Left renal pelvis (tissue), 4 donors: Measurements from ENCODE around the gene METTL8. TPM values are rescaled to one million over a fixed set of nuclear protein-coding genes. Genes with fewer than 3 reads are reported as not detected.
"Not testable (repeated sequence)": the region's sequence is repeated elsewhere in the genome, so short reads cannot be mapped to it uniquely, and the experiment has no call there.

Source experiments
- DNase-seq, 4 donors: peaks; one replicate each; pipeline ENCODE4 v3.0.0-alpha.2; 2013; ENCODE audit warnings: low read depth in 4 of 4, low spot score in 3 of 4
- polyA plus RNA-seq, 4 donors: library from polyadenylated mRNA; unstranded; fragments of 120-200 nt; gene quantifications; one replicate each; pipeline ENCODE4 v1.2.1, GENCODE V29; 2013; ENCODE audit not compliant: insufficient read length in 4 of 4

Gene METTL8
- polyA plus RNA-seq, 4 donors: 14.6 to 17.8 (median 16.2) TPM

DNA sequence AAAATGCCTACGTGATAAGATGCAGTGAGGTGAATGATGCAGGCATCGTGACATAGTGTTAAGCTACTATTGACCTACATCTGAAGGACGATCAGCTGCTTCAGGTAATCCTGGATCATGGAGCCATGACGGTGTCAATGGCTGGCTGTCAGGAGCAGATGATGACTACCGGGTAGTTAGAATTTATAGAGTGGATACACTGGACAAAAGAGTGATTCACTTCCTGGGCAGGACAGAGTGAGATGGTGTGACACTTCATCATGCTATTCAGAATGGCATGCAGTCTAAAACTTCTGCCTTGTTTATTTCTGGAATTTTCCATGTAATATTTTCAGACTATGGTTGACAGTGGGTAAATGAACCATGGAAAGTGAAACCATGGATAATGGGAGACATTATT is 29.5 kb downstream of the METTL8 start:
- no peak for DNase-seq

DNA sequence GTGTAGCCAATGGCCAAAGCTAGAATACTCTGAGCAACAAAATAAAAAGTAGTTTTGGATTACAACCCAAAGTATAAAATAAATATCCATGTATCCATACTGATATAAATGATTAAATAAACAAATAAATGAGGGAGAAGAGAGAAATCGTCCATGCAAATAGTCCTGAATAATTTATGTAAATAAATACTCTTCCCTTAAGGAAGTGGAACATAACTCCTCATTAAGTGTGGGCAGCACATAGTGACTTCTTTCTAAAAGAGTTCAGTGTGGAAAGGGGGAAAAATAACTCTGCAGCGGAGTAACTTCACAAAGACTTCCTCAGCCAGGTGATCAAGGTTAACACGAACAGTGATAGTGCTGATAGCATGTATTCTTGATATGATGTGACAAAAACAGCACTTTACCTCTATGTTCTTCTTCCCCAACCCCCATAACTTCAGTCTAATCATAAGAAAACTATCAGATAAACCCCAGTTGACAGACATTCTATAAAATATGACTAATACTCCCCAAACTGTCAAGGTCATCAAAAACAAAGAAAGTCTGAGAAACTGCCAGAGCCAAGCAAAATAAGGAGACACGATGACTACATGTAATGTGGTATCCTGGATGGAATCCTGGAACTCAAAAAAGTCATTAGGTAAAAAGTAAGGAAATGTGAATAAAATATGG is 30.7 kb downstream of the METTL8 start:
- DNase-seq: no peak

DNA sequence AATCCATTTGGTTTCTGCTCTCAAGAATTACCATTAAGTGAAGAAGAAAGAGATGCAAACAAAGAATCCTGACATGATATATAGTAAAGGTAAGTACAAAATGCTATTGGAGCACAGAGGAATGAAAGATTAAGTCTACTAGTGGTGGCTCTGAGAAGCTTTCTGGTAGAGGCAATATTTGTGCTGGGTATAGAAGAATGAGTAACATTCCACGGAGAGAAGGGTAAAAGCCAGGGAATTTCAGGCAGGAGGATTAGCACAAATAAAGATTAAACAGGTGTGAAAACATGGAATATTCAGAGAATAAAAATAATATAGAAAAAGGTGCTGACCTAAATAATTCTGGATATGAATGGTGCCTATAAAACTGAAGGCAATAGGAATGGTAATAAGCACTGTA is 31.8 kb downstream of the METTL8 start:
- DNase-seq: no peak

DNA sequence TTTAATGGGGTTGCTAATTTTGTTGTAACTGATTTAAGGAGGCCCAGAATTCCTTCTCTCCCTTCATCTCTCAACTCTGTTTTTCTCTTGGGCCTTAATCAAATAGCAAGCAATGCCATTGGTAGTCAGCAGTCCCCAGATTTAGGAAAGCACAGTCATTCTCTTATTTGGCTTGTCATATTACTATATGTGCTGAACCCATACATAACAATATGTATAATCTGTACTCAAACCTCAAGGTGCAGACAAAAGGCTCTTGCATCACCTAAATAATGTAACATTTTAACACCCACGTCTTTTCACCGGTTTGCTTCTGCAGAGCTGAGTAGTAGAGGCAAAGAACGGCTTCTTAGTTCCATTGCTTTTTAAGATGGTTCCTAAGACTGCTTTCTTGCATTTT is 33.4 kb downstream of the METTL8 start:
- DNase-seq: no peak

DNA sequence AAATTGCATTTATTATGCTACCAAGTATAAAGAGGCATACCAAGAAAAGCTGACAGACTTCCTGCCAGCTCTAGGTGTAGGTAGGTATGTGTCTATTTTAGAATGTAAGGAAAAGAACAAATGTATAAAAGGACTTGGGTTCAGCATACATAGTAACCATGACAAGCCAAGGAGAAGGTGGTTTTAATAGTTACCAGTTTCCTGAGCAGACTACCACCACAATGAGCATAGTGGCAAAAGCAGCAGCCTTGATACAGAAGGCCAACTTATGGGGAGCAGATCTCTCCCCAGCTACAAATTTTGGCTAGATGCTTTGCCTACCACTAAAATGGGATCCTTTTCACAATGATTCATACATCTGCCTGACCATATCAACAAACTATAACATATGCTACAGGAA is 34.5 kb downstream of the METTL8 start:
- DNase-seq: no peak

DNA sequence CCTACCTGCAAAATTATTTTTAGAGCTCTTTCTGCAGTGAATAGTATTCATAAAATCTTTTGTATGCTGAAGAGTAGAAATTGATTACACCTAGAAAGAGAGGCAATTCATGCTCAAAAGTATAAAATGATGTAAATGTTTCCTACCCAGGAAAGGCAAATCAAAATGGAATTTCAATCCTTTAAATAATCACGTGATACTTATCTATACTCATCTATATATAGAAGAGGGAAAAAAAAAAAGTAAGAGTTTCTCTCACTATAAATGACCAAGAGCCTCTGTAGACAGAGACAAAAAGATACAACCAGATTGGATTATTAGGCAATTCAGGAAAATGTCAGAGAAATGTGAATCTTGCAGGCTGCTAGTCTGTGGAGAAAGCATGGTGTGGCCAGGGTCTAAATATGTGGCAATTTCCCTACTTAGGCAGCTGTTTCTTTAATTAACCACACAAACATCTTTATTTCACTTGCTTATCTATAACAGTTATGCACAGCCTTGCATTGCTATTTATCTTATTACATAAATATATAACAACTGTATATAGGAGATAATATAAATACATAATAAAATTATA is 39.5 kb downstream of the METTL8 start:
- no peak for DNase-seq

DNA sequence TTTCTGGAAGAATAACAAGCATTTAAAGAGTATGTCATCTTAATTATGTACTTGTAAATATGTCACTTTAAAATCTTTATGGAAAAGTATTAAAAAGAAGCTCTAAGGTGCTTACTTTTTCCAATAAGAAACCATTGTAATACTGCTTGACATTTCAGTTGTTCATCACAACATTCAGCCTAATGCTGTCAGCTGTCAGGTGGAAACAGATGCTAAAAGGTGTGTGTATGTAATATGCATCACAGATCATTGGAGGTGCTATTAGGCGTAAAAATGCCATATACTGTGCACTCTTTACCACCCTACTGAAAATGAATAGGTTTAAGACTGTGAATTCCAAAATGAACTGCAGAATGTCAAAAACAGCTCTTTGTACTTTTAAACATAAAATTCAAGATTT is 40.3 kb downstream of the METTL8 start:
- no peak for DNase-seq

DNA sequence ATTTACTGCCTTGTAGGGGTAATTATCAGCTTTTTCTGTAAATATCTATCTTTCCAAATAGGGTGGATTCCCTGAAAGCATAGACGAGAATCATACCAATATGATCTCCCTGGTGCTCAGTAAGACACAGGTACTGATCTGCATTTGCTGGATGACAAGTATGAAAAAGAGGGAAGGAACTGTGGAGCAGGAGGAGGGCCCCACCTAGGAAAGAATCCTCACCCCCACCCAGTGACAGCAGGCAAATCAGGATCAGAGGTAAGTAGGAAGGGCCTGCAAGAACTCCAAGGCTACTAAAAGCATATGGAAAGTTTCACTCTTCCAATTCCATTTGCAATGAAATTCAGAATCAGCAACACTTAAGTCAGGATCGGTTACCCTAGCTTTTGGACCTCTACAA is 42.3 kb downstream of the METTL8 start:
- no peak for DNase-seq

DNA sequence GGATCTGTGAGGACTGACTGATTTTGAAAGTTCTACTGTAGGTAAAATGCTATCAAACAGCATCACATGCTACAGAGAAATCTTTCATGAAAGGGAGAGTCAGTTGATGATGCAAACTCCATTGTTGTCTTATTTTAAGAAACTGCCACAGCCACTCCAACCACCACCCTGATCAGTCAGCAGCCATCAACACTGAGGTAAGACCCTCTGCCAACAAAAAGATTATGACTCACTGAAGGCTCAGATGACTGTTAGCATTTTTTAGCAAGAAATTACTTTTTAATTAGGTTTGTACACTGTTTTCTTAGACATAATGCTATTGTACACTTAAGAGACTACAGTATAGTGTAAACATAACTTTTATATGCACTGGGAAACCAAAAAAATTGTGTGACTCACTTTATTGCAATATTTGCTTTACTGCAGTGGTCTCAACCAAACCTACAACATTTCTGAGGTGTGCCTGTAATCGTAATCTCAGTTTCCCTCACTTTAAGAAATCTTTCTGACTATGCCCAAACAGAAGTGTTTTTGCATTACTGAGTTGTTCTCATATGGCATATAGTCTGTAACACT is 42.8 kb downstream of the METTL8 start:
- no peak for DNase-seq

DNA sequence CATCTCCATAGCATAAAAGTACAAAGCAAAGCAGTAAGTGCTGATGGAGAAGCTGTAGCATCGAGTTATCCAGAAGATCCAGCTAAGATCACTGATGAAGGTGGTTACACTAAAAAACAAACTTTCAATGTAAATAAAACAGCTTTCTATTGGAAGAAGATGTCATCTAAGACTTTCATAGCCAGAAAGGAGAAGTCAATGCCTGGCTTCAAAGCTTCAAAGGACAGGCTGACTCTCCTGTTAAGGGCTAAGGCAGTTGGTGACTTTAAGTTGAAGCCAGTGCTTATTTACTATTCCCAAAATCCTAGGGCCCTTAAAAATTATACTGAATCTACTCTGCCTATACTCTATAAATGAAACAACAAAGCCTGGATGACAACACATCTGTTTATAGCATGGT is 44.0 kb downstream of the METTL8 start:
- no peak for DNase-seq

DNA sequence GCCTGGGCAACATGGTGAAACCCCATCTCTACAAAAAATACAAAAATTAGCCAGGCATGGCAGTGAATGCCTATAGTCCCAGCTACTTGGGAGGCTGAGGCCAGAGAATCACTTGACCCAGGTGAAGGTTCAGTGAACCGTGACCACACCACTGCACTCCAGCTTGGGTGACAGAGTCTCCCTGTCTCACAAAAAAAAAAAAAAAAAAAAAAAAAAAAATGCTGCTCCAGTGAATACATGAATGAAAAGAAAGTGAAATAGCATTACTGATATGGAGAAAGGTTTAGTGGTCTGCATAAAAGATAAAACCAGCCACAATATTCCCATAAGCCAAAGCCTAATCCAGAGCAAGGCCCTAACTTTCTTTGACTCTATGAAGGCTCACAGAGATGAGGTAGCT is 44.5 kb downstream of the METTL8 start:
- DNase-seq: no peak

DNA sequence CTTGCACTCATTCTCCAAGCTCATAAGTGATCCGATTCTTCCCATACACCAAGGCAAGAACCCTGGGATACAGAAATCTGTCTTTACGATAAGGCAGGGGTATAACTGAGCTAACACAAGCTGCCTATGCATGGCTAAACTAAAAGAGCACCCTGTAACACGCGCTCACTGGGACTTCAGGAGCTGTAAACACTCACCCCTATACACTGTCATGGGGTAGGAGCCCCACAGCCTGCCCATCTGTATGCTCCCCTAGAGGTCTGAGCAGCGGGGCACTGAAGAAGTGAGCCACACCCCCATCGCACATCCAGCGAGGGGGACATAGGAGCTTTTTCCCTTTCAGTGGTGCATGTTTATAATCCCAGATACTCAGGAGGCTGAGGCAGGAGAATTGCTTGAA is 46.7 kb downstream of the METTL8 start:
- no peak for DNase-seq

DNA sequence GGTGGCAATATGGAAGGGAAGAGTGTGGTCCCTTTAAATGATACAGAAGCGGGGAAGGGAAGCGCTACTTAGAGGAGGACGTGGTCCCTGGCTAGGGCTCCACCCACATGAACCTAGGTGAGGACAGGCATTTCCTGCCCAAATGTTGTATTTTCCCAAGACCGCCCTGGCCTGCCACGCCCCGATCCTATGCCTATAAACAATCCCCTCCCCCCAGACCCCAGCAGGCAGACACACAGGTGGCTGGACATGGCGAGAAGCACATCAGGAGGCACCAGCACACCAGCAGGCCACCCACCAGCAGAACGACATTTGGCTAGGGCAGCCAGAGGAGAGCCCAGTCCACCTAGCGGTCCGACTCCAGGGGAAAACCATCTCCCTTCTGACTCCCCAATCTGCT is 47.2 kb downstream of the METTL8 start:
- DNase-seq: no peak

DNA sequence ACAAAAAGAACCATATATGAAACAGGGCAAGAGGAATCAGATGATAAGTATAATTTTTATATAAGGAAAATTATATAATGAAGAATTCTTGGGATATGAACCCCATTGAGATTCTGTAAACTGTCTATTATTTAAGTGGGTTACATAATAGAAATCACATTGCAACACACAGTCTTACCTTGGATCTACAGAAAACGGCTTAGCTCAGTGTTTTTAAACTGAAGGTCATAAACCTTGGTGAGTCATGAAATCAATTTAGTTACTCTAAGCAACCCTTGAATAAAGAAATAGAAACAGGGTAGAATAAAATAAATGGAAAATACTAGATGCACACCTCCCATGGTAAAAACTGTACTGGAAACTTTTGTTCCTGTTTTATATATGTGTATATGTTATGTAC is 50.7 kb downstream of the METTL8 start:
- DNase-seq: no peak

DNA sequence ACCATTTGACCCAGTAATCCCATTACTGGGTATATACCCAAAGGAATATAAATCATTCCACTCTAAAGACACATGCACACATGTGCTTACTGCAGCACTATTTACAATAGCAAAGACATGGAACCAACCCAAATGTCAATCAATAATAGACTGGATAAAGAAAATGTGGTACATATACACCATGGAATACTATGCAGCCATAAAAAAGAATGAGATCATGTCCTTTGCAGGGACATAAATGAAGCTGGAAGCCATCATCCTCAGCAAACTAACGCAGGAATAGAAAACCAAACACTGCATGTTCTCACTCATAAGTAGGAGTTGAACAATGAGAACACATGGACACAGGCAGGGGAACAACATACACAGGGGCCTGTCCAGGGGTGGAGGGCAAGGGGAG is 51.6 kb downstream of the METTL8 start:
- DNase-seq: not testable (repeated sequence)

DNA sequence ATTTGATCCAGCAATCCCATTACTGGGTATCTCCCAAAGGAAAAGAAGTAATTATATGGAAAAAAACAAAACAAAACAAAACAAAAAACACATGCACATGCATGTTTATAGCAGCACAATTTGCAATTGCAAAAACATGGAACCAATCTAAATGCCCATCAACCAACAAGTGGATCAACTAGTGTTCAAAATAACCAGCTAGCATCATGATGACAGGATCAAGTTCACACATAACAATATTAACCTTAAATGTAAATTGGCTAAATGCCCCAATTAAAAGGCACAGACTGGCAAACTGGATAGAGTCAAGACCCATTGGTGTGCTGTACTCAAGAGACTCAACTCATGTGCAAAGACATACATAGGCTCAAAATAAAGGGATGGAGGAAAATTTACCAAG is 55.9 kb downstream of the METTL8 start:
- not testable (repeated sequence) for DNase-seq

DNA sequence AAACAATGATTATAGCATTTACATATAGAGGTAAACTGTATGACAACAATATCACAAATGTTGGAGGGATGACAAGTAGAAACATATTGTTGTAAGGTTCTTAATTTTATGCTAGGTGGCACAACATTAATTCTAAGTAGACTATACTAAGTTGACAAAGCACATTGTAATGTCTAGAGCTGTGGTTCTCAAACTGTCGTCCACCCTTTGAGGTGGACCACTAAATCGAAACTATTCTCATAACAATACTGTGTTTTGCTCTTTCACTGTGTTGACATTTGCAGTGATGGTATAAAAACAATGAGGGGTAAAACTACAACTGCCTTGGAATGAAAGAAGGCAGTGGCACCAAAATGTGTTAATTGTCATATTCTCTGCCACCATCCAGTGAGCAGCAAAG is 66.1 kb downstream of the METTL8 start:
- DNase-seq: no peak

DNA sequence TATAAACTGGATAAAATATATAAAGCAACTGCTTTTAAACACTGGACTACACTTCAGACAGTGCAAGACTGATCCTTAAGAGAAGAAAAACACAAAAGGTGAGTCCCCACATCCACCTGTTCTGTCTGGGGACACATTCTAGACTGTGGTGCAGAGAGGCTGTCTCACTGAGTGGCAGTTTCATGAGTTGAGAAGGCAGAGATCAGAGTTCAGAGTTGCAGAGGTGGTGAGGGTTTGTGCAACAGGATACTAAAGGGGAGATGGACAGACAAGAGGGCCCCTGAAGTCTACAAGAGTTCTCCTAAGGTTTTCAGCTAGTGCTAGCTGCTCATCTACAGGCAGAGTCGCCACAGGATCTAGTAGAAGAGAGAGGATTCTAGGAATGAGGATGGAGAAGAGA is 68.0 kb downstream of the METTL8 start:
- DNase-seq: no peak

DNA sequence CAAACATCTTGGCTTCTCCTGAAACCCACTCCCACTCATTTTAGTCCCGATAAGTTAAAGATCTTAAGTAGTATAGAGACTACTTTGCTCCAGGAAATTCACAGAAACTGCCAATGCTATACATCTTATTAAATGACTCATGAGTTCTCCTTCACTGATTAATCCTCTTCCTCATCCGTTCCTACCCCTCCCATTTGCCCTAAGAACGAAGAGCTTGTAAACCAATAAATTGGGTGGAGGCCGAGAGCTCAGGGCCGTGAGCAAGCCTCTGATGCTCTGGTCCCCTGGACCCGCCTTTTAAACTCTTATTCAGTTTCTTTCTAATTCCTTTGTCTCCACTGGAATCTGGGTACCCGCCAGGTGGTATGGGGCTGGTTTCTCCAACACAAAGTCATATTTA is 68.6 kb downstream of the METTL8 start:
- no peak for DNase-seq

DNA sequence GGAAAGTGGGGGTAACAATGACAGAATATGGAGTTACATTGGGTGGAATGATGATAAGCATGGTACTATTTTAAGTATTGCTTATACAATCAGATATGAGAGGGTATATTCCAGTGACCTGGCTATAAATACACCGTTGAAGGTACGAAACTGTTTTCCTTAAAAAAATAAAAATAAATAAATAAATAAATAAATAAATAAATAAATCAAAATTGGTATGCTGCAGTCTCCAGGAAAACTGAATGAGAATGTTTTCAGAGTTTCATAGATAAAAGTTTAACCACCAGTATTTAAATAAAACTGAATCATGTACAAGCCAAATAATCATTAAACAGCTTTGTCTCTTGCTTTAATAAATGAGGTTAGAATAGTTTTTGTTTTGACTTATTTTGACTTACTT is 71.4 kb downstream of the METTL8 start:
- no peak for DNase-seq

DNA sequence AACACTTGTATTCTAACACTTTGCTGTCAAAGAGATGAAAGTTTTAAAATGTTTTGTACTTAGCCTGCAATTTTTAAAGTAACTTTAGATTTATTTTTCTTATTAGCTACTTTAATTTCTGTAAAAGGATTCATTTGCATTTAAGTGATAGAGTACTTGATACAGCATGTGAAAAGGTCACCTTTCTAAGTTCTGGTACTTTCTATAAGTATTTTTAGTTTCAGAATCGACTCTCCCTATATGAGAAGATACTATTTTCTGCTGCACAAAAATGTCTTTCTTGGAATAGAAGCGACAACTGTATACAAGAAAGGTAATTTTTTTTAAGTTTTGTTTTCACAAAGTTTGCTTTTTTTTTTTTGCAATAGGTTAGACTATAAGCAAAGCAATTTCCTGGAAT is 72.9 kb downstream of the METTL8 start:
- DNase-seq: no peak

DNA sequence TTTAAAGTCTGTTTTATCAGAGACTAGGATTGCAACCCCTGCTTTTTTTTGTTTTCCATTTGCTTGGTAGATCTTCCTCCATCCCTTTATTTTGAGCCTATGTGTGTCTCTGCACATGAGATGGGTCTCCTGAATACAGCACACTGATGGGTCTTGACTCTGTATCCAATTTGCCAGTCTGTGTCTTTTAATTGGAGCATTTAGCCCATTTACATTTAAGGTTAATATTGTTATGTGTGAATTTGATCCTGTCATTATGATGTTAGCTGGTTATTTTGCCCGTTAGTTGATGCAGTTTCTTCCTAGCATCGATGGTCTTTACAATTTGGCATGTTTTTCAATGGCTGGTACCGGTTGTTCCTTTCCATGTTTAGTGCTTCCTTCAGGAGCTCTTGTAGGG is 80.0 kb downstream of the METTL8 start:
- DNase-seq: not testable (repeated sequence)

DNA sequence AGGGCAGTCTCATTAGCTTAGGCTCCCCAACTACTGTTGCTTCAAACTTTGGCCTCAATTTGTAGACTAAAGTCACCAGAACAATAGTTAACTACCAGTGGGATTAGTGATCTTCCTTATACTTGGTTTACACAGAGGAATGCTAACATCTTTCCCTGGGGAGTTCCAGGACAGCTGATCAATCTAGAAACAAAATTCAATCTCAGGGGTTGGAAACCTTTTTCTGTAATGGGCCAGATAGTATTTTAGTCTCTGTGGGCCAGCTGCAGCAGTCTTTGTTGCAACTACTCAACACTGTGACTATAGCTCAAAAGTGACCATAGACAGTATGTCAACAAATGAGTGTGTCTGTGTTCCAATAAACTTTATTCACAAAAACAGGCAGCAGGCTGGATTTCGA is 85.7 kb downstream of the METTL8 start:
- no peak for DNase-seq
